GM19238 (cell line): ENCODE measurements around the gene GPBAR1.

Experiments
- DNase-seq: peaks from one replicate; pipeline ENCODE4 v3.0.0; 2011; ENCODE audit warnings: low spot score; ENCODE audit not compliant: insufficient read length

GPBAR1 gene, protein sequence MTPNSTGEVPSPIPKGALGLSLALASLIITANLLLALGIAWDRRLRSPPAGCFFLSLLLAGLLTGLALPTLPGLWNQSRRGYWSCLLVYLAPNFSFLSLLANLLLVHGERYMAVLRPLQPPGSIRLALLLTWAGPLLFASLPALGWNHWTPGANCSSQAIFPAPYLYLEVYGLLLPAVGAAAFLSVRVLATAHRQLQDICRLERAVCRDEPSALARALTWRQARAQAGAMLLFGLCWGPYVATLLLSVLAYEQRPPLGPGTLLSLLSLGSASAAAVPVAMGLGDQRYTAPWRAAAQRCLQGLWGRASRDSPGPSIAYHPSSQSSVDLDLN

DNA sequence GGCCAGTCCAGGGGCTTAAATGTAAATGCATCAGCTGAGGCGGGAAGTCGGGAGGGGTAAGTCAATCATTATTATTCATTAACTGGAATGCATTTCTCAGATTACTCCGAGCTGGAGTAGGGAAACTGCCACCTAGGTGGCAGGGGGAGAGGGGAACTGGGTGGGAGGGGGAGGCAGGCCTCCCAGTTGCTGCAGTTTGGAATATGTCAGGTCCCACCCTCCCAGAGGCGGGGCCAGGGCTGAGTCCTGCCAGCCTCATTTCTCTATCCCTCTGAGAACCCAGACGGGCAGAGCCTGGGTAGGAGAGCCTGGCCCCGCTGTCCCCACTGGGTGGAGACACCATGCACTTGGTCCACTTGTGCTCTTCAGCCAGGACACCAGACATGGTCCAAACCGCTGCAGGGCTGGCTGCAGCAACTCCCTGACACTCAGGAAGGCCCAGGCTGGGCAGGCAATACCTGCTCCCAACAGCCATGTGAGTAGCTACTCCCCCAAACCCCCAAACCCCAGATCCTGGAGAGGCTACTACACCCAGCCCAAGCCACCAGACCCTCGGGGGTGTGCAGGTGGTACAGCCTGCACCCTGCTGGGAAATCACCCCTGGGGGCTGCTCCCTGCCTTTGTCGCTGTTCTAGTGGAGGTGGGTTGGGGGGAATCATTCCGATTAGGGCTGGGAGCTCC, at the start of gene GPBAR1:
GPBAR1 (plus strand) TSS at position 274 of the 681 bp plus-strand sequence. CDS start 1,710 bp downstream, outside the sequence.
- no peak for DNase-seq

DNA sequence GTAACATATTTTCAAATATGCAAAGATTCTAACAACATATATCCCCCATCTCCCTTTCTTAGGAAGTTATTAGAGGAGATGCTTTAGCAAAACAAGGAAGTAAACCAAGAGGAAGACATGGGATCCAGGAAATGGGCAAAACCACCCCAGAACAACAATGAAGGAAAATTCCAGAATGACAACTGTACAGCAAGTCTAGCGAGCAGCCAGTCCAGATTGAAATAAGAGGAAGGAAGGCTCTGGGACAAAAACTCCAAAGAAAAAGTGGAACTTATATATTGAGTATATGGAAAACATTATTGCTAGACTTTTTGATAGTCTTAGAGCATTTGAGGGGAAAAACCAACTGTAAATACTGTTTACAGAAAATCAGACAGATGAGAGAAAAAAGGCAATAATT, 46.7 kb upstream of the GPBAR1 start:
- DNase-seq: no peak

DNA sequence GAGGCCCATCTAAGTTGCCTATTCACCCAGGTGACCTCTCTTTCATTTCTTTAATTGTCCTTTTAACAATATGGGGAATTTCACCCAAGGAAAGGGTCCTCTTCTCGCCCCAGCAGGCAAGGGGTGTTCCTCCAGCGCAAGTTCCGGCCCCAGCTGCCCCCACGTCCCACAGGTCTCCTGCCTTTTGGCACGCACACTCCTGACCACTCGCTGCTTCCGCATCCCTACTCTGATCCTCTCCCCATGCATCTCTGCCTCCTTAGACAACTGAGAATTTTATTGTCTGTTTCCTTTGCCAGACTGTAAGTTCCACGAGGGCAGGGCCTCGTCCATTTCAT, 44.5 kb upstream of the GPBAR1 start:
- DNase-seq: no peak

DNA sequence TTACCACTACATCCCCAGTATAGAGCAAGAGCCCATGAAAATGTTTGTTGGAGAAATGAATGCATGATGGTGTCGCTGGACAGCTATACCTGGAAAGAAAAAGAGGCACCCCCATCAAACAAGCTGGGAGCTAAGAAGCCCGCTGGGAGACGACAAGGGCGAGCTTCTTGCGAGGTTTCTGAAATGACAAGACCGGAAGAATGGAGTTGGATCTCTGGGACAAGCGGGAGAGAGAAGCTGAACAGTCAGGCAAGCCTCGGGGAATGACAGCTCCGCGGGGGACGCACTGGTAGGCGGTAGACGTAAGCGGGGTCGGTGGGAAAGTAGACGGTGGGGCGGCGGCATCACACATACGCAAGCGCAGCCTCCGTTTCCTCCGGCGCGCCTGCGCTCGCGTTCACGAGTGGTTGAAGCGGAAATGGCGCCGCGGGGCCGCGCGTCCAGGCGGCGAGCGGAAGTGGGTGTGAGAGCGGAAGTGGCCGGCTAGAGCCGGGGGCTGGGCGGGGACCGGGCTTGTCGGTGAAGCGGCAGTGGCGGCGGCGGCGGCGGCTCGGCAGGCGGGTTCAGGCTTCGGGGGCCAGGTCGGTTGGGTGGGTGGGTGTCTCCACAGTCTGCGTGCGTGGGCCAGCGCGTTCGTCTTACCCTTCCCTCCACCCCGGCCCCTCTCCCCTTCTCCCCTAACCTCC, 44.0 kb upstream of the GPBAR1 start, which contains the start of gene ARPC2:
ARPC2 (plus strand) TSS at position 516 of the 686 bp plus-strand sequence. CDS start 282 bp downstream, outside the sequence.
- peak; percentile 84 for DNase-seq

DNA sequence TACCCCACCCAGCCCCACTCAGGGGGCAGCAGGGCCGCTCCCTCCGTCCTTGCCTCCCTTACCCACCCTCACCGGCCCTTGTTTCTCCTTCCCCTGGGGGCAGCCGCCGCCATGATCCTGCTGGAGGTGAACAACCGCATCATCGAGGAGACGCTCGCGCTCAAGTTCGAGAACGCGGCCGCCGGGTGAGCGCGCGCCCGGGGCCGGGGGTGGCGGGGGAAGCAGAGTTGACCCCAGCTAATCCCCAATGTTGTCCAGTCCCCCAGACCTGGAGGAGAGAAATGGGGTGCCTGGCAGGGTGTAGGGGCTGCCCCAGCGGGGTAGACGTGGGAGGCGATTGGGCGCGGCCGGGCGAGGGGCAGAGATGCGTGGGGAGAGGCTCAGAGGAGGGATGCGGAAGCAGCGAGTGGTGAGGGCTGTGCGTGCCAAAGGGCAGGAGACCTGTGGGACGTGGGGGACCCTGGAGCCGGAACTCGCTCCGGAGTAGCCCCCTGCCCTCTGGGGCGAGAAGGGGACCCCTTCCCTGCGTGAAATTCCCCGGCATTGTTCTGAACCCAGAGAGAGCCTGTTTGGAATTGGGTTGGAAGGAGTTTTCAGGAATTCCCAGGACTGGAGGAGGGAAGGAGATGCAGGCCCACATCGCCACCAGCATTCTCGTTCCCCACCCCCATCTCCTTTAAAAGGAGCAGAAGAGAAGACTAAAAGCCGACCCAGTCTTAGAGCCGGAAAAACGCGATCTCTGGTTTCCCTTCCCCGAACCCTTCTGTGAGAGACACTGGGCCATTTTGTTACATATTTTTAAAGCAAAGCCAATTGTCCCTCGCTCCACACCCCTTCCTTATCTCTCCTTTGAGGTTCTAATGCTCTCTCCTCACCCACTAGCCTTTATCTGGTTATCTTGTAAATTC, 43.2 kb upstream of the GPBAR1 start:
- peak; percentile 42 for DNase-seq

DNA sequence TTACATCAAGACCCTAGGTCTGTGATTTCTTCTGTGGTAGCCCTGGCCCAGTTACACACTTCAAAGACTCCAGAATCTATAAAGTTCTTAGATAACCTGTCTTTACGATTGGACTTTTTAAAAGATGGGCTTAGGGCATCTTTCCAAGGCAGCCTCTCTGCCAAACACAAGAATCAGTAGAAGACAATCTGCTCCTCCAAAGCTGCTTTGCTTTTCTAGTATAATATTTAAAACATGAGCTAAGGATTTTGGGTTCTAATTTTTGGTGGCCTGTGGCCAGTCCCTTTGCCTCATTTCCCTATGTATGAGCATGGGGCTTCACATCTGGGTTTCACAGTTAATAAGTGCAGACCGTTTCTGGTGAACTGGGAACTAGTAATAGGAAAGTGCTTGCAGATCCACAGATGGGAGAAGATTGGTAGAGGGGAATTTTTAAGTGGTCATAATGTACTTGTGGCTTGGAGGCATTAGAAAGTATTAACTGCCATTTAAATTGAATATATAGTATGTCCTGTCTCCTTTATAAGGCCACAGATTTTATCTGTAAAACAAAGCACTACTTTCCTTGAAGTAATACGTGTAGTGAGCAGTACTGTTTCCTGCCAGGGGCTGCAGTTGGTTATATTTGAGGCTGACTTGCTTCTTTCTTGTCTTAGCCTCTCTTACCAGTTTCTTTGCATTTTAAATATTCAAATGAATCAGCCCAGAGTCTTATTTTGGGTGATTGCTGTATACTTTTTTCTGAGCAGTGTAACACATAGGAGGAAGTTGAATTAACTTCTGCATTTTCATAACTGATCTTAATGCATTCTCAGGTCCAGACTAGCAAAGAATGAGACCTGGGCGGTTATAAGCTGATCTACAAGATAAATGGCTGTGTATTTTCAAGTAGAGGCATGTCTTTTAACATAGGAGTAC, 42.3 kb upstream of the GPBAR1 start:
- peak; percentile 19 for DNase-seq

DNA sequence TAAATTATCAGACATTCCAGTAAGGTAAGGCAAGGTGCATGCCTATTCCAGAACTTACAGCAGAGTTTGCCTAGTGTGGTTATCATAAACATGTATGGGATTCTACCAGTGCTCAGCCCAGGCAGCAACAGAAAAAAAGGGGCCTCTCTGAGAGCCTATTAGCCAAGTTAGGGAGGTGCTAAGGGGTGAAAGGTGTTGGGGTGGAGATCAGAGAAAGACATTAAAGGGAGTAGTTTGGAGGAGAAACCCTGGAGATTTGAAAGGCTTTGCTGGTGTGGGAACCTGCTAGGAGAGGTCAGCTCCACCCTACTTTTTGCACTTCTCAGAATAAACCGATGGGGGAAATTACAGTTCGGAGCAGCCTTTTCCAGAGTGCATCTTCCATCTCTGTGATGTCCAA, 40.9 kb upstream of the GPBAR1 start:
- no peak for DNase-seq

DNA sequence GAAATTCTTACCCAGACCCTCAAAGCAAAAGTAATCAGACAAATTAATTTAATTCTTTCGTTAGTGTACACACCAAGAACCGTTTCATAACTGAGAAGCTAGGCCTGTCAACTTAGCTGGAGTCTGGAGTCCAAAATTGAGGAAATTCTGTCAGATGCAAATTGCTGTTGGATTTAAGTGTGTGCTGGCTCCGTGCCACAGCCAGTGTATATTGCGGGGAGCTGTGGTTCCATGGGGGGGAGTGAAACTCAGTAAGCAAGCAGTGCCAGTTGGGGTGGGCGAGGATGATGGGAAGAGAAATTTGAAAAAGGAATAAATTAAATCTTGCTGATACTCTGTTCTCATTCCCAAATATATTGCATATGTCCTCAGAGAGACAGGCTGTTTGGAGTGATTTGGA, 39.8 kb upstream of the GPBAR1 start:
- no peak for DNase-seq

DNA sequence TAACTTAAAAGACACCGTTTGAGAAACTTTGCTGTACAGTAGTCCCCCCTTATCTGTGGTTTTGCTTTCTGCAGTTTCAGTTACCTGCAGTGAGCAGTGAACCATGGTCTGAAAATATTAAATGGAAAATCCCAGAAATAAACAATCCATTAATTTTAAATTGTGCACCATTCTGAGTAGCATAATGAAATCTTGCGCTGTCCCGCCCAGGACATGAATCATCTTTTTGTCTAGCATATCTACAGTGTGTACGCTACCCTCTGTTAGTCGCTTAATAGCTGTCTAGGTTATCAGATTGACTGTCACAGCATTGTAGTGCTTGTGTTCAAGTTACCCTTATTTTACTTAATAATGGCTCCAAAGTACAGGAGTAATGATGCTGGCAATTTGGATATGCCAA, 37.8 kb upstream of the GPBAR1 start:
- DNase-seq: no peak

DNA sequence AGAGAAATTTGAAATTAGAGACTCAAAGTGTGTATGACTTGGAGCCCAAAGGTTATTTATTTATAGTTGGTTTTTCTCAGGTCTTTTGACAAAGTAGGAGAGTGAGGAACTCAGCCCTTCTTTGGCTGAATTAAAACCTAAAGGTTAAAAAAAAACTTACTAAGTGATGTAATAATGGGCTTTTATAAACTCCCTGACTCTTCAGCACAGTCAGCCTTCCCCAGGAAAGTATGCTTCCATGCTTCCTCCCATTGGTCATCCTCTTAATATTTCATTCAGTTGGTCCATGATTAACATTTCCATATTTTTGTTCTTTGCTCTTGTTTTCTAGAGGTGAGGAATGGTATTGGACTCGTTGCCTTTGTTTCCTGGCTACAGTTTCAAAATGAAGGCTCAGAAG, 36.6 kb upstream of the GPBAR1 start:
- no peak for DNase-seq

DNA sequence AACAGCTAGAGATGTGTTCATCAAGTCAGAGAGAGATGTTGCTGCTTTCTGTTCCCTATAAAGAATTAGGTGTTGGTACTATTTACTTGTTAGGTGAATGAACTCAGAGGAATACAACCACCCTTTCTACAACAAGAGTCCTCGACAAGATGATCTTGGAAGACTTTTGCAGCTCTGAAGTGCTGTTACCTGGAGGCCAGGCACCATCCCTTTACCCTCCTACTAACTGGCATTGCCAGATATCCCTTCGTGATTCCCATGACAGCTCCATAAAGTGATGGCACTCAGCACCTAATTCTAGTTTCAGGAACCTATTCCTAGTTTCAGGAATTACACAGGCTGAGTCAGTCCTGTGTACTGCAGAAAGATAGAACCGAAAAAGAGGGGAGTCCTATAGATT, 33.9 kb upstream of the GPBAR1 start:
- DNase-seq: no peak

DNA sequence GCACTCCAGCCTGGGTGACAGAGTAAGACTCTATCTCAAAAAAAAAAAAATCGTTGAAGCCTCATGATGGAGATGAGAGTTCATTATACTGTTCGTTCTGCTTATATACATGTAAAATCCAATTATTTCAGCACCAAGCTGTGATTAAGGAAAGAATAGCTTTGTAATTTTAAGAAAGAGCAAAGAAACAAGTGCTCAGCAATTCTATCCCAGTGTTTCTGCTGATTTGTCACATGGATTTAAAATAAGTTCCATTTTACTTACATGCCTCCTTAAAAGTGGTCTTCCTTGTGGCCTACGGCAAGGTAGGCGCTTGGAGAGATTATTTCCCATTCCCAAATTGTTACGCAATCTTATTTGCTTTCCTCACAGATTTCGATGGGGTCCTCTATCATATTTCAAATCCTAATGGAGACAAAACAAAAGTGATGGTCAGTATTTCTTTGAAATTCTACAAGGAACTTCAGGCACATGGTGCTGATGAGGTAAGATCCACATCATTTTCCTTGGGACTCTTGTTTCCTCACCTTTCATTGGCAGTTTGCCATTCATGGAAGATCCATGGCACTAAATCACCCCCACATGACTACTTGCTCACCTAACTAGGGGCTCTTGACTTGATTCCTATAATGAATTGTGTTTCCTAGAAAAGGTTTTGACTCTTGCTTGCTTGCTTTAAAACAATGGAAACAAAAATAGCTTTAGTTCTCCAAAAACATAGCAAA, 32.3 kb upstream of the GPBAR1 start:
- DNase-seq: no peak

DNA sequence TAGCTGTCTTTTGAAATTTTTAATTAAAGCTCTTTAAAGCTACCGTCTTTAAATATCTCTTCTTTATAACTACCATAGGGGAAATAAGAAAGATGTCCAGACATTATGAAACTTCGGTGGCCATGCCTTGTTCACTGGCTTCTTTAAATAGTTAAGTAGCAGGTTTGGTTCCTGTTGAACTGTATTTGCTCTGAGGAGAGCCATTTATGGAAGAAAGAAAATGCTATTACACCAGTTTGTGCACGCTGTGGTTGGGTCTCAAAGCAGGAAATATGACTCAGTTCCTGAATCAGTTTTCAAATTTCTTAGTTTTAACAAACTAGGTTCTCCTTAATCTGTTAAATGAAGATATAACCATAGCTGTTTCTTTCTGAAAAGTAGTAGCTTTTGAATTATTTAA, 31.6 kb upstream of the GPBAR1 start:
- DNase-seq: peak; percentile 29

DNA sequence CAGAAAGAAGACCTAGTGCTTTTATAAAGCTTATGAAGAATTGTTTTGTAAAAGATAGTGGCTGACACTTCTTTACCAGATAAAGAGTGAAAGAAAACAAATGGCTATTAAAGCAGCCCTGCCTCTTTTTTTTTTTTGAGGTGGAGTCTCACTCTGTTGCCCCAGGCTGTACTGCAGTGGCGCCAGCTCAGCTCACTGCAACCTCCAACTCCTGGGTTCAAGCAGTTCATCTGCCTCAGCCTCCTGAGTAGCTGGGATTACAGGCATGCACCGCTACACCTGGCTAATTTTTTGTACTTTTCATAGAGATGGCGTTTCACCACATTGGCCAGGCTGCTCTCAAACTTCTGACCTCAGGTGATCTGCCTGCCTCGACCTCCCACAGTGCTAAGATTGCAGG, 31.0 kb upstream of the GPBAR1 start:
- DNase-seq: no peak

DNA sequence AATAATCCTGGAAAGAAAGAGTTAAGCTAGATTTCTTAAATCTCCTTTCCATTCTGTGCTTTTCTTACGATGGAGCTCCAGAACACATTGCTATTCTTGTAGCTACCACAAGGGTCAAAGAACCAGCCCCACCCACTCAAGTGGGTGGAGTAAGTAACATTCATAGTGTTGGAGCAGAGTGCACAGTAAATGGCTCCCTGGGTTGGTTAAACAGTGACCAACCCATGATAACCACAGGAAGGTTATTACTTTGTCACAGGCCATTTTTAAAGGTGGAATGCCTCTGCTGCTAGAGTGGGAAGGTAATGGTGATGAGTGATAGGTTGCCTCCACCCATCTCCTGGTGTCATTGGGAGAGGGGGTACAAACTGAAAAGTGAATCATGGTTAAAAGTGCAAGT, 29.9 kb upstream of the GPBAR1 start:
- DNase-seq: no peak

DNA sequence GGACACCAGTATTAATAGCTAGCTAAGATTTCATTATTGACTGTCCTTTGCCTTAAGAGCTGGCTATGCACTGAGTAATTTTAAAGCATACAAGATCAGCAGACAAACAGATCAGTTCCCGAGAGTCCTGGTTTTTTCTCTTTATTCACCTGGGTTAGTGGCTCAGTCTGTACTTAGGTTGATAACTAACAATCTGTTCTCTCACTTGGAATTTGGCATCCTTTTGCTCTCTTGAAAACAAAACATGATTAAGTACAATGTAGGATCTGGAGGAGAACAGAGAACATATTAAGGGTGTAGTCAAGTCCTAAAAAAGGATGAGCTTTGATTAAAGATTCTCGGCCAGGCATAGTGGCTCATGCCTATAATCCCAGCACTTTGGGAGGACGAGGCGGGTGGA, 27.3 kb upstream of the GPBAR1 start:
- no peak for DNase-seq

DNA sequence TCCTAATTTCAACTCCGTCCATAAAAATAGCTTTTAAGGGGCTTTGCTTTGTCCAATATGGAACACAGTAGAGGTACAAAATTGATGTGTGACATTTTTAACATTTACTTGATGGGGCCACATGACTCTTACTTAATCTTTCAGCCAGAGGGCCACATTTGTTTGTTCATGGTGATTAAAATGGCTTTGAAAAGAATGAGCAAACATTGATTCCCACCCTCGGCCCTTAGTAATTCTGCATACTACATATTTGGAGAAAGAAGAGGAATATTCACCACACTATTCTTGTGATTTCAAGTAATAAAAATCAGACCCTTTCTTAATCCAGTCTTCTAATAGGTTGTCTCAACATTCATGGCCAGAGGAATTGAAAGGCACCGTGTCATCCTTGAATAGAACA, 26.3 kb upstream of the GPBAR1 start:
- DNase-seq: no peak

DNA sequence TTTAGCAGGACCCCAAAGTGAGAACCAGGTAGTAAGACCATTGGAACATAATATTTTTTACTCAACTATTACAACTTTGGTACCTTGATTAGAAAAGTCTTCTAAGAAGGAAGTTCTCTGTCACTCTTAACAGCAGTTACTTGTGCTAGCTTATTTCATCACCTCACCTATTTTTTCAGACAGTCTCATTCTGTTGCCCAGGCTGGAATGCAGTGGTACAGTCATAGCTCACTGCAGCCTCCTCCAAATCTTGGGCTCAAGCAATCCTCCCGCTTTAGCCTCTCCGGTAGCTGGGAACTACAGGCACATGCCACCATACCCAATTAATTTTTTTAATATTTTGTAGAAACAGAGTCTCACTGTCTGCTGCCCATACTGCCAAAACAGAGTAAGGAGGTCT, 25.8 kb upstream of the GPBAR1 start:
- DNase-seq: no peak

DNA sequence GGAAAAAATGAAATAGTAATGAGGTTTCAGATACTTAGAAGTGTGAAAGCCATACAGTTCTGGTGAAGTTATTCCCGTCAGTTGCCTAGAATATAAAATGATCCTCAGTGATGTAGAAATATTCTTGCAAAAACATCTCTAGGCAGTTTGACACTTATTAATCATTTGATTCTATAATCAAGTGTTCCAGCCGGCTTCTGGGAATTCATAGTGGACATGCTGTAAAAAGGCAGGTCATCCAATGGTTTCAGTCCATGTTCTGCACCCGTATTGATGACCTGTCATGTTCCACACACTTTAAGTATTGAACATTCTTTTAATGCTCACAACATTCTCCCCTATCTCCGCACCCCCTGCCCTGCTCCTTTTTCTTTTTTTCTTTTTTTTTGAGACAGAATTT, 24.0 kb upstream of the GPBAR1 start:
- no peak for DNase-seq

DNA sequence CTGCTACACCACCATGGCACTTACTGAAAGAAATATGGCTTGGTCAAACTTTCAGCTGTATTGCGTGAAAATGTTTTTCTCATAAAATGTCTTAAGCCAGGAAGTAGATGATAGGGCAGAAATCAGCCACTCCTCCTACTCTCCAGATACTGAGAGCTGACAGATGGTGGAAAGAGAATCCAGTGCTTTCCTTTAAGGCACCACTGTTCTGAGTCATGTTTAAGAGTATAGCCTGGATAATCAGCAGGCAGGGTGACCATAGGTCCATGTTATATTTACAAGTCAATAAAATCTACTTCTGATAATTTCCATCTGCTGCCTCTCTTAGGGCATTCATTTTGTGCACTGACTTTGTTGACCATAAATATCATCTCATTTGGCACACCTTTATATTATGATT, 21.9 kb upstream of the GPBAR1 start:
- DNase-seq: no peak
